Measurements from ENCODE around the gene MCF2L. TPM values are rescaled to one million over a fixed set of nuclear protein-coding genes. Genes with fewer than 3 reads are reported as not detected.
"Not testable (repeated sequence)": the region's sequence is repeated elsewhere in the genome, so short reads cannot be mapped to it uniquely, and the experiment has no call there.

Gene MCF2L
- total RNA-seq, 4 donors from 2014 or later, result 12.8 to 169 (median 41.5) TPM

DNA sequence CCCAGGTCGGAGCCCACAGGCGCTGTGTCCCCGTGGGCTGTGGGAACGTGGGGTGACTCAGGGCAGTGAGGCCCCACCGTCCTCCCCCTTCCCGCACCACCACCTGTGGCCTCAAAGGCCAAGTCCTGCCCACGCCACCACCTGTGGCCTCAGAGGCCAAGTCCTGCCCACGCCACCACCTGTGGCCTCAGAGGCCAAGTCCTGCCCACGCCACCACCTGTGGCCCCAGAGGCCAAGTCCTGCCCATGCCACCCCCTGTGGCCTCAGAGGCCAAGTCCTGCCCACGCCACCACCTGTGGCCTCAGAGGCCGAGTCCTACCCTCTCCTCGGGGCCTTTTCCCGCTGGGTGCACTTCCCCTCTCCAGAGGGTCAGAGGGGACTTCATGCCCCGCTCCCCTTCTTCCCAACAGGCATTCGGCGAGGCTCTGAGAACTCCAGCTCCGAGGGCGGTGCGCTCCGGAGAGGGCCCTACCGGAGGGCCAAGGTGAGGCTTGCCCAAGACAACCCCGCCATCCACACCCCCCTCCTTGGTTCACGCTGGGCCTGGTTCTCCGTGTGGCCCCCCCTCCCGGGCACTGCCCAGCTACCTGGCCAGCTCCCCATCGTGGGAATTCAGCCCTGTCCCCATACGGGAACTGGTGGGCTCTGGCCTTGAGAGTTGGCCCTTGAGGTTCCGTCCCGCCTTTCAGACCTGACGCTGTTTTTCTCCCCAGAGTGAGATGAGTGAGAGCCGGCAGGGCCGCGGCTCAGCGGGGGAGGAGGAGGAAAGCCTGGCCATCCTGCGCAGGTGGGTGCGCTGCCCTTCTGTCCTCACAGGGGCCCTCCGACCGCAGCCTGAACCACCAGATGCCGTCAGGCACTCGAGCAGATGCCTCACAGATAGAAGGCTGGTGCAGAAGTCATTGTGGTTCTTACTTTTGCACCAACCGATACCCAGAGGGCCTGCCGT lies 109.2 kb downstream of the MCF2L start:
- TF ChIP-seq, protein P1, sequence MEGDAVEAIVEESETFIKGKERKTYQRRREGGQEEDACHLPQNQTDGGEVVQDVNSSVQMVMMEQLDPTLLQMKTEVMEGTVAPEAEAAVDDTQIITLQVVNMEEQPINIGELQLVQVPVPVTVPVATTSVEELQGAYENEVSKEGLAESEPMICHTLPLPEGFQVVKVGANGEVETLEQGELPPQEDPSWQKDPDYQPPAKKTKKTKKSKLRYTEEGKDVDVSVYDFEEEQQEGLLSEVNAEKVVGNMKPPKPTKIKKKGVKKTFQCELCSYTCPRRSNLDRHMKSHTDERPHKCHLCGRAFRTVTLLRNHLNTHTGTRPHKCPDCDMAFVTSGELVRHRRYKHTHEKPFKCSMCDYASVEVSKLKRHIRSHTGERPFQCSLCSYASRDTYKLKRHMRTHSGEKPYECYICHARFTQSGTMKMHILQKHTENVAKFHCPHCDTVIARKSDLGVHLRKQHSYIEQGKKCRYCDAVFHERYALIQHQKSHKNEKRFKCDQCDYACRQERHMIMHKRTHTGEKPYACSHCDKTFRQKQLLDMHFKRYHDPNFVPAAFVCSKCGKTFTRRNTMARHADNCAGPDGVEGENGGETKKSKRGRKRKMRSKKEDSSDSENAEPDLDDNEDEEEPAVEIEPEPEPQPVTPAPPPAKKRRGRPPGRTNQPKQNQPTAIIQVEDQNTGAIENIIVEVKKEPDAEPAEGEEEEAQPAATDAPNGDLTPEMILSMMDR (IDR thresholded peaks at IDR 0.05), result no peak
- DNase-seq (ENCODE audit: low spot score) (no peak), ATAC-seq (ENCODE audit: low FRiP score) (no peak)

DNA sequence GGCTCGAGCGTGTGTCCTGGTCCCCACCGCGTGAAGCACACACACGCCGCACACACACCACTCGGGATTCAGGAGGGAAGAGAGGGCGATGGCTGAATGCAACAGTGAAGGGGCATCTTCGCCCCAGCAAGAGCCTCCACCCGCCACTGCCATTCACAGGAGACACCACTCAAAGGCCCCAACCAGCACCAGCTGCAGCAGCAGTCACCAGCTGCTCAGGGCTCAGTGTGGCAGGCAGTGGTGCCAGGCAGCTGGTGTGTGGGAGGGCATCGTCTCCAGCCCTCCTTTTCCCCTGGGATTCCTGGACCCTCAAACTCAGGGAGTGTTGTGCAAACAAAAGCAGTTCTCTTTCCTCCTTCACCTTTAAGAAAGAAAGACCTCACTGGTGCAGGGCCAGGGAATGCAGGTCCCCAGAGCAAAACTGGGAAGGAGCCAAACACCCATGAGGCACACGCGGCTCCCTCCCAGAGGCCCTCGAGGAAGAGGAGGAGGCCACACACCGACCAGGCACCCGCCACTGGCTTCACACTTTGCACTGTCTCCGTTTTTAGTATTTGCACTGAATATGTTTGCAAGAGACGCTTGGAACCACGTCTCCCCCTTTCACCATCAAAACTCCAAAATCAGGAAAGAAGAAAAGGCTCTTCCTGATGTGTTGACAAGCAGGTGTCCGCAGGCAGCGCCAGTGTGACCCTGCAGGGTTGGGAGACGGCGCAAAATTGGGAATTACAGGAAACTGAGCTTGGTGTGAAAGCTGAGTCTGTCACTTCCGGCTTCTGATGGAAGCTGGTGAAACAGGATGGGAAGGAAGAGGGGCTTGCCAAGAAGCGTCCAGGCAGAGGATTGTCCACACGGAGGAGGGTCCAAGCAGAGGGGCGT lies 110.1 kb downstream of the MCF2L start:
- DNase-seq (ENCODE audit: low spot score), result no peak
- TF ChIP-seq, protein P1 (IDR thresholded peaks at IDR 0.05), result no peak
- ATAC-seq (ENCODE audit: low FRiP score), result no peak

DNA sequence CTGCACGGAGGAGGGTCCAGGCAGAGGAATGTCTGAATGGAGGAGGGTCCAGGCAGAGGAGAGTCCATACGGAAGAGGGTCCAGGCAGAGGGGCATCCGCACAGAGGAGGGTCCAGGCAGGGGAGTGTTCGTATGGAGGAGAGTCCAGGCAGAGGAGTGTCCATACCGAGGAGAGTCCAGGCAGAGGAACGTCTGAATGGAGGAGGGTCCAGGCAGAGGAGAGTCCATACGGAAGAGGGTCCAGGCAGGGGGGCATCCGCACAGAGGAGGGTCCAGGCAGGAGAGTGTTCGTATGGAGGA lies 110.7 kb downstream of the MCF2L start:
- not testable (repeated sequence) for DNase-seq (ENCODE audit: low spot score); ATAC-seq (ENCODE audit: low FRiP score)

DNA sequence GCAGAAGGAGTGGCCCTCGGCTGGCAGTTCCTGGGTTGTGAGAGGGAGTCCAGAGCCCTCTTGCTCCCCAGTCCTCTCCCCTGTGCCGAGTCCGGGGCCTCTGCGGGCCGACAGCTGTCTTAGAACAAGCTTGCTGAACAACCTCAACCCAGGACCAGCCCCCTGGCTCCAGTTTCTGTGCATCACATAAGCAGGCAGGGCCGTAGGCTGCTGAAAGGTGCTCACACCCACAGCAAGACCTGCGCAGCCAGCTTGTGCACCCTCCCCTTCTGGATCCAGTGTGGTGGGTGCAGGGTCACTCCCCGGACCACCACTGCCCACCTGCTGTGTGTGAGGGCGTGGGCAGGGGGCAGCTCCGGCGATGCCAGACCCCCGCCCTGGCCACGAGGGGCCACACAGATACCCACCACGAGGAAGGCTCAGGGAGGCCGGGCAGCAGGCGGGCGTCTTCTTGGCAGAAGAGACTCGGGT lies 111.4 kb downstream of the MCF2L start:
- ATAC-seq (ENCODE audit: low FRiP score) (no peak), DNase-seq (ENCODE audit: low spot score) (no peak)

DNA sequence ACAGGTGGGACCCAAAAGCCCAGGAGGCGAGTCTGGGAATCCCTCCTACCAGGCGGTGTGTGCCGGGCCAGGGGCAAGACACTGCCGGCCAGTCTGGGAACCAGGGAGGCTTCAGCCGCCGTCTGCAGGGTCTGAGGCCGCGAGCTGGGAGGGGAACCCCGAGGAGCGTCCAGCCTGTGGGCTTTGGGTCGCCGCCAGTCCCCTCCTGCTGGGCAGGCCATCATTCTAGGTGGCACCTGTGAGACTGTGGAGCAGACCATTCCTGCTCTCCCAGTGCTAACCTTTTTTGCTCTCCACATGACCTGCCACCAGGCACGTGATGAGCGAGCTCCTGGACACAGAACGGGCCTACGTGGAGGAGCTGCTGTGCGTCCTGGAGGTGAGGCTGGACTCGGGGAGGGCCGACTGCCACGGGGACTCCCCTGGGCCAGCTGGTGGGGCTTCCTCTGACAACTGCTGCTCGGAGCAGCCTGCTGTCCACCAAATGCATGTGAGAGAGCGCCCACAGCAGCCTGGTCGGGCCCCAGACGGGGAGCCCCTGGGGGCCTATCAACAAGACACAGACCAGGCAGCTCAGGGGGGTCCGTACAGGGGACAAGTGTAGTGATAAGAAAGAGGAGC lies 112.0 kb downstream of the MCF2L start:
- ATAC-seq (ENCODE audit: low FRiP score) (no peak), DNase-seq (ENCODE audit: low spot score) (no peak)
- TF ChIP-seq, protein P1 (IDR thresholded peaks at IDR 0.05), result no peak

More for the DNA sequence above, 111.4 kb downstream of the MCF2L start:
- TF ChIP-seq, protein P1 (IDR thresholded peaks at IDR 0.05), result no peak

DNA sequence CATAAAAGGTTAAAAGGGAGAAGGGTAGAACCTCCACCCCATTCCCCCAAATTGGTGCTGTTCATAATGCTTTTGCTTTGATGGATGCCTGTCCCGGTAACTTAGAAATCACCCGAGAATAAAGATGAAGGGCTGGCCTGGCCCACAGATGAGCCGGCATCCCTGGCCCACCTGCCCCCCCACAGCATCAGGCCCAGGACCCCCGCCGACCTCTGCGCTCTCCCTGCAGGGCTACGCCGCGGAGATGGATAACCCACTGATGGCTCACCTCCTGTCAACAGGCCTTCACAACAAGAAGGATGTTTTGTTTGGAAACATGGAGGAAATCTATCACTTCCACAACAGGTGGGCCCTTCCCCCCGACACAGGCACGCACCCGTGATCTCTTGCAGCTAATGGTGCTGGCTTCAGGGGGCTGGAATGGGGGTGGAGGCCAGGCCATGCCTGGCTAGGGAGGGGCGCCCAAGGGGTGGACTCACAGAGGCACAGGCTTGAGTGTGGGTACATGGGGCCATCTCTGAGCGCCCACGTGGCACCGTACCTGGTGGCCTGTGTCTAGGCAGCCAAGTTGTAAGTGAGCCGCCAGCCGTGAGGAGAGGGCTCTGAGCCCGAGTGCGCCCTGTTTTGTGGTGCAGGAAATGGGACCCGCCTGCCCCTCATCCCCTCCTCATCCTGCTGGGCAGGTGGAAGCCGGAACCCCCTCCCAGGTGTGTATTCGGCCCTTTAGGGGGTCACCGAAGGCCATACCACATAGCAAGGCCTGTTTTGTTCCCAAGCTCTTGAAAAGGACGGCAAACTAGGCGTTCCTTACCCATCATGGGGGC lies 113.4 kb downstream of the MCF2L start:
- no peak for ATAC-seq (ENCODE audit: low FRiP score)
- TF ChIP-seq, protein P1 (IDR thresholded peaks at IDR 0.05), result no peak
- no peak for DNase-seq (ENCODE audit: low spot score)

Measured in omental fat pad (tissue), 4 donors.